Muscle of leg (tissue), 11 donors: ENCODE measurements around the gene OR51A7. TPM values are rescaled to one million over a fixed set of nuclear protein-coding genes. Genes with fewer than 3 reads are reported as not detected.

Experiments
- DNase-seq: peaks from one replicate; pipeline ENCODE4 v3.0.0; 2013
- H3K27ac ChIP-seq: one replicate; pipeline ENCODE4 v1.5.1; 2013; ENCODE audit warnings: mild to moderate bottlenecking, low read length, control low read depth
- H3K27me3 ChIP-seq: one replicate; pipeline ENCODE4 v1.6.1; 2013; ENCODE audit warnings: low read length; ENCODE audit not compliant: control insufficient read depth, insufficient read depth
- H3K36me3 ChIP-seq: one replicate; pipeline ENCODE4 v1.6.1; 2013; ENCODE audit warnings: low read length; ENCODE audit not compliant: control insufficient read depth, insufficient read depth
- H3K4me1 ChIP-seq: one replicate; pipeline ENCODE4 v1.6.1; 2013; ENCODE audit warnings: low read length; ENCODE audit not compliant: control insufficient read depth, insufficient read depth
- H3K4me3 ChIP-seq: one replicate; pipeline ENCODE4 v1.5.1; 2013; ENCODE audit warnings: low read length, control low read depth
- H3K9me3 ChIP-seq: replicated peaks from 2 replicates; pipeline ENCODE4 v1.6.1; 2013; ENCODE audit warnings: low read depth, low read length; ENCODE audit not compliant: control insufficient read depth
- WGBS: methylation state at CpG from one replicate; pipeline ENCODE4 v1.1.5; 2013; ENCODE audit warnings: missing lambda C conversion rate; ENCODE audit not compliant: insufficient coverage; 5-methylcytosine and 5-hydroxymethylcytosine counted together
- polyA plus RNA-seq, 8 donors: library from polyadenylated mRNA; unstranded; fragments of 120-200 nt; gene quantifications; one replicate each; pipeline versions ENCODE4 v1.2.1 to v1.2.3, GENCODE V29; 2013; ENCODE audit warnings: inconsistent platforms in 1 of 8, low replicate concordance in 1 of 8; ENCODE audit not compliant: insufficient read length in 8 of 8, insufficient read depth in 1 of 8
- total RNA-seq: library from RNA; stranded (reverse); fragments of 120-200 nt; gene quantifications from one replicate; pipeline ENCODE4 v1.2.4, GENCODE V29; 2013

The OR51A7 gene
- total and polyA plus RNA-seq, 9 donors: not detected

DNA sequence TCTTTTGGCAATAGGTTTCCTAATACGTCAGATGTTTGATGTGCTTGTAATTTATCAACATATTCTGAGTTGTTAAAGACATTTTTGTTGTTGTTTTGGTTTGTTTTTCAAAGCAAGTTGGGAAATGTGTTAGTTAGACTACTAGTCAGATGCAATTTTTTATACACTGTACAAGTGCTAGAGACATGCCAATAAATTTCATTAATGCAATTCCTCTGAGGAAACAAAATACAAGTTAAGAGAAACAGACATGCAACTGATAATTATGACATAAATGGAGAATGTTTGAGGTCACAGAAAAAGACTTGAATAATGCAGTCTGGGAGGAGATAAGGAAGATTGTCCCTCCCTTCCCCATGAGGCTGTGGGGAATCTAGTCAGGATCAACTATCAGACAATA lies 16.0 kb upstream of the OR51A7 start:
- Histone ChIP-seq H3K36me3 (no peaks in the 10 kb centered on the region), H3K27me3 (no peaks in the 10 kb centered on the region), H3K9me3 (no peaks in the 10 kb centered on the region), H3K4me1 (peaks cover under 1% of the 10 kb centered on the region), H3K27ac (no peak overlapping the region), H3K4me3 (no peak overlapping the region)
- DNase-seq: no peak
- no CpG with 5 or more reads among the region's 1 CpG for WGBS

- H3K4me1 ChIP-seq: no peaks in the 10 kb centered on the region
- H3K27me3 ChIP-seq: no peaks in the 10 kb centered on the region
- no peak for DNase-seq
- no peak overlapping the region for H3K27ac ChIP-seq
- WGBS: 85% methylated on average over 2 of the region's 2 CpGs
- H3K36me3 ChIP-seq: no peaks in the 10 kb centered on the region
- no peak overlapping the region for H3K4me3 ChIP-seq
- no peaks in the 10 kb centered on the region for H3K9me3 ChIP-seq
Measured at GRCh38 chr11:4890279-4890678, 13.3 kb upstream of the OR51A7 start.

DNA sequence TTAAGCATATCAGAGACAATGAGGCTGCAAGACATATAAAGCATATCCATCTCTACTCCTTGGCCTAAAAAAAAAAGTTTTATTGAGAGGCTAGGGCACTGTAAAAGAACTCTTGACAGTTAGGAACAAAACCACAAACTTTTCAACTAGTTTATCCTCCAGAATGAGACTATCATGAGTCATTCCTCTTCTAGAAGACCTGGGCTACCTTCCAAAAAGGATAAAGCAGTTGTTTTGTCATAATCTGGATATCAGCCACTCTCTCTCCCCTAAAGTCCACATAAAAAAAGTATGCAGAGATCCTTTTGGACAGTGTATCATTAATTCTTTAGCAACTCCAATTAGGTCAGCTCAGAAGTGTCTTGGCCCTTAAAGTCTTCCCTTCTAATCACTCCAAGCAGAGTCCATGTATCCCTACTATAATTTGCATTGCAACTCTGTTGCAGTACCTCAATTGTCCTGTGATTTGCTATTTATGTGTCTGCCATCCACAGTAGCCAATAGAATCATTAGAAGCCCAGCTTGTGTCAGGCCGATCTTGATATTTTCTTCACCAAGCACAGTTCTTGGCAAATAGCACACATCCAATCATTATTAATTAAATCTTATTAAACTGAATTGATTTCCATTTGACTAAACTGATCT lies 11.5 kb upstream of the OR51A7 start:
- peak; percentile 63 for DNase-seq
- Histone ChIP-seq H3K27ac (no peak overlapping the region), H3K4me3 (no peak overlapping the region), H3K4me1 (no peaks in the 10 kb centered on the region), H3K9me3 (no peaks in the 10 kb centered on the region), H3K27me3 (no peaks in the 10 kb centered on the region), H3K36me3 (no peaks in the 10 kb centered on the region)
- WGBS: no CpG with 5 or more reads among the region's 1 CpG

GRCh38 chr11:4916581-4916980 lies 13.0 kb downstream of the OR51A7 start:
- Histone ChIP-seq H3K9me3 (no peaks in the 10 kb centered on the region), H3K4me3 (no peak overlapping the region), H3K36me3 (no peaks in the 10 kb centered on the region), H3K4me1 (no peaks in the 10 kb centered on the region), H3K27me3 (no peaks in the 10 kb centered on the region), H3K27ac (no peak overlapping the region)
- no peak for DNase-seq

DNA sequence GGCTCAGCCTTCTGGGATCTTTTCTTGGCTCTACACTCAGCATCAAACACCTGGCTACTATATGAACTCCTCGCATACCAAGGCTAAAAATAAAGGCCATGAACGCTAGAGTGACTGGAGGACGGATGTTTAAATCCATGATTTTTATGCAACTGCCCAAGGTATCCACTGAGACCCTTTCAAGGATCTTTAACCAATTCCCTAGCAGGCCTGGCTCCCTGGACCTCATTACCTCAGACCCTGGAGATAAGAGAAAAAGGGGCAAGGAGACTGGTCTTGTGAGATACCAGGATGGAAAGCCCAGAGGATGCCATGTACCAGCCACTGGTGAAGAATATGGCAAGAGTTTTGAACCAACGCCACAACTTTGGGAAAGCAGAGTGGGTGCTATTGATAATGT lies 15.7 kb downstream of the OR51A7 start, which contains the start of gene OR51G2:
Gene OR51G2 (minus strand): TSS at position 101 of the 400 bp plus-strand sequence. CDS start 3,687 bp downstream, outside the sequence.
- Histone ChIP-seq H3K4me1 (no peaks in the 10 kb centered on the region), H3K27ac (no peak within 1 kb of the TSS), H3K9me3 (no peaks in the 10 kb centered on the region), H3K36me3 (no peaks in the 10 kb centered on the region), H3K27me3 (no peaks in the 10 kb centered on the region), H3K4me3 (no peak within 1 kb of the TSS)
- no peak for DNase-seq
- WGBS: 71% methylated on average over 1 of the region's 4 CpGs

- no peaks in the 10 kb centered on the region for H3K4me1 ChIP-seq
- no peaks in the 10 kb centered on the region for H3K9me3 ChIP-seq
- no peaks in the 10 kb centered on the region for H3K27me3 ChIP-seq
- DNase-seq: no peak
- H3K4me3 ChIP-seq: no peak overlapping the region
- no peak overlapping the region for H3K27ac ChIP-seq
- WGBS: no CpG with 5 or more reads among the region's 1 CpG
- no peaks in the 10 kb centered on the region for H3K36me3 ChIP-seq
Measured at GRCh38 chr11:4921796-4922195, 18.2 kb downstream of the OR51A7 start.

DNA sequence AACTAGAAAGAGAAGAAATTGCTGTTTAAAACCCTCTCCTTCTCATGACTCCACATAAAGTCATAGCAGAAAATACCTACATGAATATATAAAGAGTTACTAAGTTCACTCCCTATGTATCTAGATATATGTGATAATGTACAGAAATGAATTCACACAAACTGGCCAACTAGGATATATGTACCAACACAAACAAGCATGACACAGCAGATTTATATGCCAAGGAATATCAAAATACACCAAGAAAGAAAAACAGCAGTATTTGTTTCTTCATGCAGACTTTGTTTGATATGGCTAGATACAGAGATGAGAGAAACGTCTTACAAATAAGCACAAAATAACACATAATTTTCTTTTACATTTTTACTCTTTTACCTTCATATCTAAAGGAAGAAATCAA lies 18.7 kb downstream of the OR51A7 start:
- no peak overlapping the region for H3K27ac ChIP-seq
- no CpG with 5 or more reads among the region's 1 CpG for WGBS

DNA sequence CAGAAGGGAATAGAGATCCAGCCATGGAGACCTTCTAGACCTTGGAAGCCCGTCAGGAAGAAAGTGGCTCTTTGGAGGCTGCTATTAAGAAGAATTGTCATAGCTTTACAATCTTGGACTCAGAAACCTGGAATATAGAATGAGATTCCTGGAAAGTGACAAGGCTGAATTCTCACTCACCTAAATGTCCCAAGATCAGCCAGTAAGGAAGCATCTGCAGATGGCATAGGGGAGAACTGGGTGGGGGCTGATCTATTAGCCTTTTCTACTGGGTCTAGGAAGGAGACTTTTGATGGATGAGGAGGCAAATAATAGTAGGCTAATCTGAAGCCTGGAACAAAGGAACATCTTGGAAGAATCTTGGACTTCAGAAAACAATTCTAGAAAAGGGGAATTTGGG lies 20.7 kb downstream of the OR51A7 start, which contains the start of gene OR51G1:
Gene OR51G1 (minus strand): TSS at position 101 of the 400 bp plus-strand sequence. CDS start 0 bp downstream, at position 101.
- H3K4me1 ChIP-seq: no peaks in the 10 kb centered on the region
- no CpG with 5 or more reads among the region's 1 CpG for WGBS
- no peak within 1 kb of the TSS for H3K27ac ChIP-seq
- H3K27me3 ChIP-seq: no peaks in the 10 kb centered on the region
- no peaks in the 10 kb centered on the region for H3K9me3 ChIP-seq
- H3K36me3 ChIP-seq: no peaks in the 10 kb centered on the region
- no peak within 1 kb of the TSS for H3K4me3 ChIP-seq
- no peak for DNase-seq

More for the DNA sequence above, 18.7 kb downstream of the OR51A7 start:
- no peak overlapping the region for H3K4me3 ChIP-seq
- no peaks in the 10 kb centered on the region for H3K9me3 ChIP-seq
- H3K27me3 ChIP-seq: no peaks in the 10 kb centered on the region
- H3K36me3 ChIP-seq: no peaks in the 10 kb centered on the region
- no peaks in the 10 kb centered on the region for H3K4me1 ChIP-seq
- no peak for DNase-seq

GRCh38 chr11:4926608-4927007 lies 23.0 kb downstream of the OR51A7 start:
- no peaks in the 10 kb centered on the region for H3K9me3 ChIP-seq
- H3K27ac ChIP-seq: no peak overlapping the region
- no peaks in the 10 kb centered on the region for H3K36me3 ChIP-seq
- H3K27me3 ChIP-seq: no peaks in the 10 kb centered on the region
- no peak overlapping the region for H3K4me3 ChIP-seq
- DNase-seq: no peak
- no peaks in the 10 kb centered on the region for H3K4me1 ChIP-seq

DNA sequence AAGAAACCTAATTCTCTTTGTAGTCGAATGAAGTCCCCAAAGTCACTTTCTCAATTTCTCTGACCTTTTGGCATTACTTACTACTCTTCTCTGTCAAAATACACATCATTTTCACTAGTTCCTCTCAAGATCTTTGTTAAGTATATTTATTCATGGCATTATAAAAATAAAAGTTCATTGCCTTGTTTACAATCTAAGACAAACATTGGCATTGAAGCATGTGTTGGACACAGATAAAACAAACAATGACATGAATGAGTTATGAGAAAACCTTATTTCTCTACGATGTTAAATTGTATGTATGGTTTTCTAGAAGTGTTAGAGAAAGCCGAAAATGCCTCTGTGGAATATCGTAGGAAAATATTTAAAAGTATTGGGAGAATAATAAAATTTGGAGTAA lies 29.2 kb downstream of the OR51A7 start:
- Histone ChIP-seq H3K4me1 (no peaks in the 10 kb centered on the region), H3K27ac (no peak overlapping the region), H3K36me3 (no peaks in the 10 kb centered on the region), H3K9me3 (no peaks in the 10 kb centered on the region), H3K27me3 (no peaks in the 10 kb centered on the region), H3K4me3 (no peak overlapping the region)
- 100% methylated on average over 2 of the region's 4 CpGs for WGBS
- DNase-seq: no peak

GRCh38 chr11:4936745-4937144 lies 33.2 kb downstream of the OR51A7 start:
- Histone ChIP-seq H3K9me3 (no peaks in the 10 kb centered on the region), H3K4me3 (no peak overlapping the region), H3K27me3 (no peaks in the 10 kb centered on the region), H3K27ac (no peak overlapping the region), H3K4me1 (no peaks in the 10 kb centered on the region), H3K36me3 (no peaks in the 10 kb centered on the region)
- WGBS: no CpG with 5 or more reads among the region's 3 CpGs
- DNase-seq: no peak
